ENCODE measurements around the gene MYO15B.

MYO15B gene

GRCh38 chr17:75639327-75639726 is 51.7 kb downstream of the MYO15B start:
- no peak for DNase-seq (ENCODE audit: low read depth in 2 of 2)

- DNase-seq (ENCODE audit: low read depth in 2 of 2) = no peak
These were observed 52.4 kb downstream of the MYO15B start for GRCh38 chr17:75639771-75640555.

GRCh38 chr17:75640556-75641119 is 53.0 kb downstream of the MYO15B start:
- DNase-seq (ENCODE audit: low read depth in 2 of 2) = no peak

- DNase-seq (ENCODE audit: low read depth in 2 of 2) = no peak
These were observed 53.7 kb downstream of the MYO15B start for GRCh38 chr17:75641343-75641742.

- no peak for DNase-seq (ENCODE audit: low read depth in 2 of 2)
These were observed 54.7 kb downstream of the MYO15B start for GRCh38 chr17:75642182-75642783.

- DNase-seq (ENCODE audit: low read depth in 2 of 2) = no peak
These were observed 55.4 kb downstream of the MYO15B start for GRCh38 chr17:75642784-75643642.

GRCh38 chr17:75643643-75644017 is 56.0 kb downstream of the MYO15B start:
- DNase-seq (ENCODE audit: low read depth in 2 of 2) = no peak

- DNase-seq (ENCODE audit: low read depth in 2 of 2) = no peak
These were observed 57.9 kb downstream of the MYO15B start for GRCh38 chr17:75645501-75645888.

GRCh38 chr17:75645889-75646637 is 58.5 kb downstream of the MYO15B start:
- no peak for DNase-seq (ENCODE audit: low read depth in 2 of 2)

GRCh38 chr17:75646638-75646992 is 59.0 kb downstream of the MYO15B start:
- DNase-seq (ENCODE audit: low read depth in 2 of 2) = no peak

- DNase-seq (ENCODE audit: low read depth in 2 of 2) = no peak
These were observed 59.5 kb downstream of the MYO15B start for GRCh38 chr17:75647061-75647460.

GRCh38 chr17:75647921-75648320 is 60.3 kb downstream of the MYO15B start:
- DNase-seq (ENCODE audit: low read depth in 2 of 2) = no peak

GRCh38 chr17:75649687-75650086 is 62.1 kb downstream of the MYO15B start:
- DNase-seq (ENCODE audit: low read depth in 2 of 2) = no peak

- no peak for DNase-seq (ENCODE audit: low read depth in 2 of 2)
These were observed 63.3 kb downstream of the MYO15B start for GRCh38 chr17:75650874-75651273.

GRCh38 chr17:75652341-75652740 is 64.7 kb downstream of the MYO15B start:
- DNase-seq (ENCODE audit: low read depth in 2 of 2) = no peak

- DNase-seq (ENCODE audit: low read depth in 2 of 2) = no peak
These were observed 65.4 kb downstream of the MYO15B start for GRCh38 chr17:75652934-75653549.

GRCh38 chr17:75654176-75654575 is 66.6 kb downstream of the MYO15B start:
- DNase-seq (ENCODE audit: low read depth in 2 of 2) = no peak

- DNase-seq (ENCODE audit: low read depth in 2 of 2) = no peak
These were observed 70.6 kb downstream of the MYO15B start for GRCh38 chr17:75658237-75658636.

- no peak for DNase-seq (ENCODE audit: low read depth in 2 of 2)
These were observed 73.9 kb downstream of the MYO15B start for GRCh38 chr17:75661531-75661930.

GRCh38 chr17:75662511-75662910 is 74.9 kb downstream of the MYO15B start:
- DNase-seq (ENCODE audit: low read depth in 2 of 2) = no peak

GRCh38 chr17:75664099-75664549 is 76.5 kb downstream of the MYO15B start:
- no peak for DNase-seq (ENCODE audit: low read depth in 2 of 2)
